ENCODE results near the gene RFLNA. TPM values are rescaled to one million over a fixed set of nuclear protein-coding genes. Genes with fewer than 3 reads are reported as not detected.

RFLNA gene
- total RNA-seq (2014; rRNA removed; shearing (Covaris generic)) (0.18 TPM in 1 of 2 replicates, not detected in the other), total RNA-seq (2022) (not detected in 2 replicates), Bru-seq, nascent RNA (not detected), BruChase-seq, experiment 1, labeled RNA remaining after a 6-hour chase (not detected), BruChase-seq, experiment 2, labeled RNA remaining after a 2-hour chase (percentile 5 among the genes with signal in this experiment)
- long read RNA-seq, partial matches to known transcripts: 0 of 1 reads
- long read RNA-seq, other reads (novel, unspliced or antisense): 1 of 1 reads

GRCh38 chr12:124294780-124295341 is at the start of gene RFLNA:
RFLNA (plus strand) TSS chr12:124295093; CDS start chr12:124295430, 337 bp downstream.
- Histone ChIP-seq H3K4me2 (ENCODE audit: low read length) (no peak within 1 kb of the TSS), H3K9me2 (ENCODE audit: insufficient read depth, low read length) (no peaks in the 10 kb centered on the region), H3K4me1 (ENCODE audit: insufficient read depth, low read length, poor library complexity, severe bottlenecking) (no peaks in the 10 kb centered on the region), H2AFZ (ENCODE audit: low read length) (no peak within 1 kb of the TSS), H3K36me3 (ENCODE audit: insufficient read depth, low read length) (no peaks in the 10 kb centered on the region), H3K27ac (ENCODE audit: low read depth, low read length, poor library complexity, severe bottlenecking) (no peak within 1 kb of the TSS), H4K20me1 (ENCODE audit: insufficient read depth, low read length) (no peaks in the 10 kb centered on the region), H3K4me3 (ENCODE audit: low read depth, low read length, poor library complexity, severe bottlenecking) (no peak within 1 kb of the TSS), H3K79me2 (ENCODE audit: insufficient read depth, low read depth, low read length) (no peaks in the 10 kb centered on the region), H3K9me3 (ENCODE audit: low read length) (no peaks in the 10 kb centered on the region)
- intact Hi-C loops (cut with micrococcal nuclease; ENCODE audit: unreplicated experiment): no loop called here
- ChIA-PET CTCF (ENCODE audit: unreplicated experiment) (no interaction called here), POLR2A (no interaction called here)
- BruUV-seq (replicated peaks): no TSS peak
- DNase-seq (ENCODE audit: low spot score): no peak
- no peak for TF ChIP-seq EZH2phosphoT487 (IDR thresholded peaks at IDR 0.05; ENCODE audit: borderline replicate concordance, low read depth, low read length)

GRCh38 chr12:124247331-124247730 is 47.6 kb upstream of the RFLNA start:
- Histone ChIP-seq H3K4me2 (ENCODE audit: low read length) (no peak overlapping the region), H4K20me1 (ENCODE audit: insufficient read depth, low read length) (no peaks in the 10 kb centered on the region), H3K36me3 (ENCODE audit: insufficient read depth, low read length) (no peaks in the 10 kb centered on the region), H3K27ac (ENCODE audit: low read depth, low read length, poor library complexity, severe bottlenecking) (no peak overlapping the region), H3K4me1 (ENCODE audit: insufficient read depth, low read length, poor library complexity, severe bottlenecking) (no peaks in the 10 kb centered on the region), H2AFZ (ENCODE audit: low read length) (no peak overlapping the region), H3K9me3 (ENCODE audit: low read length) (no peaks in the 10 kb centered on the region), H3K4me3 (ENCODE audit: low read depth, low read length, poor library complexity, severe bottlenecking) (no peak overlapping the region), H3K79me2 (ENCODE audit: insufficient read depth, low read depth, low read length) (no peaks in the 10 kb centered on the region), H3K9me2 (ENCODE audit: insufficient read depth, low read length) (no peaks in the 10 kb centered on the region)
- no peak for DNase-seq (ENCODE audit: low spot score)
- TF ChIP-seq CTCF (conservative IDR thresholded peaks at IDR 0.05; ENCODE audit: low read length) (no peak), EZH2phosphoT487 (IDR thresholded peaks at IDR 0.05; ENCODE audit: borderline replicate concordance, low read depth, low read length) (no peak)
- intact Hi-C loops (cut with micrococcal nuclease; ENCODE audit: unreplicated experiment): no loop called here
- ChIA-PET POLR2A (no interaction called here), CTCF (ENCODE audit: unreplicated experiment) (no interaction called here)
- no TSS peak for BruUV-seq (replicated peaks)

GRCh38 chr12:124248941-124249825 is 45.7 kb upstream of the RFLNA start:
- no peak for DNase-seq (ENCODE audit: low spot score)
- ChIA-PET CTCF (ENCODE audit: unreplicated experiment) (no interaction called here), POLR2A (no interaction called here)
- H3K4me3 ChIP-seq (ENCODE audit: low read depth, low read length, poor library complexity, severe bottlenecking): no peak overlapping the region
- H3K4me1 ChIP-seq (ENCODE audit: insufficient read depth, low read length, poor library complexity, severe bottlenecking): no peaks in the 10 kb centered on the region
- no peak overlapping the region for H3K4me2 ChIP-seq (ENCODE audit: low read length)
- intact Hi-C loops (cut with micrococcal nuclease; ENCODE audit: unreplicated experiment): no loop called here
- no peaks in the 10 kb centered on the region for H3K9me3 ChIP-seq (ENCODE audit: low read length)
- H3K9me2 ChIP-seq (ENCODE audit: insufficient read depth, low read length): no peaks in the 10 kb centered on the region
- TF ChIP-seq CTCF (conservative IDR thresholded peaks at IDR 0.05; ENCODE audit: low read length): no peak
- TF ChIP-seq EZH2phosphoT487 (IDR thresholded peaks at IDR 0.05; ENCODE audit: borderline replicate concordance, low read depth, low read length): no peak
- no TSS peak for BruUV-seq (replicated peaks)
- no peaks in the 10 kb centered on the region for H4K20me1 ChIP-seq (ENCODE audit: insufficient read depth, low read length)
- no peak overlapping the region for H2AFZ ChIP-seq (ENCODE audit: low read length)
- H3K79me2 ChIP-seq (ENCODE audit: insufficient read depth, low read depth, low read length): no peaks in the 10 kb centered on the region
- H3K36me3 ChIP-seq (ENCODE audit: insufficient read depth, low read length): no peaks in the 10 kb centered on the region
- H3K27ac ChIP-seq (ENCODE audit: low read depth, low read length, poor library complexity, severe bottlenecking): no peak overlapping the region
